Measurements from ENCODE around the gene GBX1.

GRCh38 chr7:151207315-151207714, 39.8 kb upstream of the GBX1 start:
- TF ChIP-seq, protein P1, sequence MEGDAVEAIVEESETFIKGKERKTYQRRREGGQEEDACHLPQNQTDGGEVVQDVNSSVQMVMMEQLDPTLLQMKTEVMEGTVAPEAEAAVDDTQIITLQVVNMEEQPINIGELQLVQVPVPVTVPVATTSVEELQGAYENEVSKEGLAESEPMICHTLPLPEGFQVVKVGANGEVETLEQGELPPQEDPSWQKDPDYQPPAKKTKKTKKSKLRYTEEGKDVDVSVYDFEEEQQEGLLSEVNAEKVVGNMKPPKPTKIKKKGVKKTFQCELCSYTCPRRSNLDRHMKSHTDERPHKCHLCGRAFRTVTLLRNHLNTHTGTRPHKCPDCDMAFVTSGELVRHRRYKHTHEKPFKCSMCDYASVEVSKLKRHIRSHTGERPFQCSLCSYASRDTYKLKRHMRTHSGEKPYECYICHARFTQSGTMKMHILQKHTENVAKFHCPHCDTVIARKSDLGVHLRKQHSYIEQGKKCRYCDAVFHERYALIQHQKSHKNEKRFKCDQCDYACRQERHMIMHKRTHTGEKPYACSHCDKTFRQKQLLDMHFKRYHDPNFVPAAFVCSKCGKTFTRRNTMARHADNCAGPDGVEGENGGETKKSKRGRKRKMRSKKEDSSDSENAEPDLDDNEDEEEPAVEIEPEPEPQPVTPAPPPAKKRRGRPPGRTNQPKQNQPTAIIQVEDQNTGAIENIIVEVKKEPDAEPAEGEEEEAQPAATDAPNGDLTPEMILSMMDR (IDR thresholded peaks at IDR 0.05; ENCODE audit: poor library complexity, severe bottlenecking): no peak
- TF ChIP-seq EZH2 (IDR thresholded peaks at IDR 0.05; ENCODE audit: borderline replicate concordance, insufficient read depth, low read length, poor library complexity, severe bottlenecking): no peak
- no peak for TF ChIP-seq SMC3 (conservative IDR thresholded peaks at IDR 0.05; ENCODE audit: poor library complexity)
- TF ChIP-seq EP300 (conservative IDR thresholded peaks at IDR 0.05; ENCODE audit: poor library complexity, severe bottlenecking): no peak
- TF ChIP-seq REST (IDR thresholded peaks at IDR 0.05; ENCODE audit: borderline replicate concordance): no peak
- TF ChIP-seq RAD21 (conservative IDR thresholded peaks at IDR 0.05): no peak
- no peak for TF ChIP-seq POLR2AphosphoS5 (IDR thresholded peaks at IDR 0.05)
- TF ChIP-seq MXI1 (conservative IDR thresholded peaks at IDR 0.05; ENCODE audit: poor library complexity, severe bottlenecking): no peak

All from neural cell (in vitro differentiated cells).